GM08714 (cell line): ENCODE data around the gene LENG1.

ENCODE experiments used
- H3K4me3 ChIP-seq: fragments of 200-500 bp; sonication (Bioruptor generic); 2 replicates; pipeline ENCODE4 v1.5.1; 2014; ENCODE audit warnings: mild to moderate bottlenecking, low read length, inconsistent platforms
- ZNF274 ChIP-seq: IDR thresholded peaks from 2 replicates; pipeline ENCODE4 v1.6.1; 2012; ENCODE audit warnings: mild to moderate bottlenecking, low read depth, low read length

LENG1 gene

DNA sequence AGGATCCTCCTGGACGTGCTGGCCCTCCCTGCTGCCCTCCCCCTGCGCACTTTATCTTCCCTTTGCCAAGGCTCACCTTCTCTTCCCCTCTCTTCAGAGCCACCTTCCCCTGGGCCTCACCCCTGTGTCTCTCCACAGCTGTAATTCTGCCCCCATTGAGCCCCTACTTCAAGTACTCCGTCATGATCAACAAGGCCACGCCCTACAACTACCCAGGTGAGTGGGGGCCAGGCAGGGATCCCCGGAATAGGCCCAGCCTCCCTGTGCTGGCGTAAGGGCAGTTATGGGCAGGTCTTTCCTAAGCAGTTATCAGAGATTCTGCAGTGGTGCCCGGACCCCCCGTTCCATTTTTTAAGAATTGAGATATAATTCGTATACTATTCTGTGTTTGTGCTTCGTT is 53.7 kb downstream of the LENG1 start:
- TF ChIP-seq ZNF274: no peak
- no peak overlapping the region for H3K4me3 ChIP-seq
